Measurements from ENCODE around the gene TBC1D22A.

DNA sequence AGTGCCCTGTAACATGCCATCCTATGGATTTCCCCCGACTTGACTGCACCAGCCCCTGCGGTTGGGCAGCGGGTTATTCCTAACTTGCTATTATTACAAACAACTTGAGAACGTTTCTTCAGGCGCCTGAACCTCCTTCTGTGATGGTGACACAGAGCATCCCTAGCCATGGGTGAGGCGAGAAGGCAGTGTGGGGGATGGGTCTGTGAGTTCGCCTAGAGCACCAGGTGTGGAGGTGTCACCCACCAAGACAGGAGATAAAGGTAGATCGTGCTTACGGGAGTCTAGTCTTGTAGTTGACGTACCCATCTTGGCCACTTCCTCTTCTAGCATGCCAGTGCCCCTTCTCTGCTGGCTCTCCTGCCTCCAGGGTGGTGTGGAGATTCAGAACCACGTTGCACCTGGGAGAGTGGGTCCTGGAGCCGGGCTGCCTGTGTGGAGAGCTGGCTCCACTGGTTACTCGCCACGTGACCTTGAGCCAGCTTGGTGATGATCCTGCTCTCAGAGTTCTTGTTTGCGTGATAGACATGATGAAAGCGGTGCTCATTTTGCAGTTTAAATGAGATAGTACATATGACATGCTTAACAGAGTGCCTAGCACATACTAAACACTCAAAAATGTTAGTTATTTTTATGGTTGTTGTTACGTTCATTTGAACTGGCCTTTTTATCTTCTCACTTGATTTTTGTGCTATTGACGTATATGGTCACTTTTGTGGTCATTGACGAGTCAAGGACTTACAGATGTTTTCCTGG is 37.8 kb downstream of the TBC1D22A start:
- no peak for TF ChIP-seq CTCF (IDR thresholded peaks at IDR 0.05 in 2 of 3, conservative IDR thresholded peaks at IDR 0.05 in 1 of 3; ENCODE audit: borderline replicate concordance in 1 of 3, insufficient read depth in 1 of 3, low read depth in 2 of 3, low read length in 2 of 3)
- TF ChIP-seq EZH2 (IDR thresholded peaks at IDR 0.05), result no peak
- TF ChIP-seq EZH2phosphoT487 (IDR thresholded peaks at IDR 0.05; ENCODE audit: borderline replicate concordance), result no peak
- TF ChIP-seq POLR2A (IDR thresholded peaks at IDR 0.05; ENCODE audit: borderline replicate concordance, extremely low read depth, insufficient read depth, insufficient read length), result no peak
- no peak for TF ChIP-seq POLR2AphosphoS5 (IDR thresholded peaks at IDR 0.05; ENCODE audit: low read depth, low read length)
- TF ChIP-seq ATF3 (IDR thresholded peaks at IDR 0.05), result no peak
- TF ChIP-seq ZFX (IDR thresholded peaks at IDR 0.05), result no peak
- TF ChIP-seq REST (IDR thresholded peaks at IDR 0.05; ENCODE audit: low read depth), result no peak
- TF ChIP-seq, protein P1, sequence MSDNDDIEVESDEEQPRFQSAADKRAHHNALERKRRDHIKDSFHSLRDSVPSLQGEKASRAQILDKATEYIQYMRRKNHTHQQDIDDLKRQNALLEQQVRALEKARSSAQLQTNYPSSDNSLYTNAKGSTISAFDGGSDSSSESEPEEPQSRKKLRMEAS (IDR thresholded peaks at IDR 0.05), result no peak
- TF ChIP-seq TCF7L2 (IDR thresholded peaks at IDR 0.05; ENCODE audit: borderline replicate concordance, extremely low read depth, insufficient read depth, insufficient read length), result no peak
- no peak for TF ChIP-seq RAD21 (IDR thresholded peaks at IDR 0.05; ENCODE audit: low read depth)
- TF ChIP-seq ELF1 (IDR thresholded peaks at IDR 0.05; ENCODE audit: borderline replicate concordance, low read depth), result no peak
- TF ChIP-seq ZNF274 (IDR thresholded peaks at IDR 0.05; ENCODE audit: low read depth, low read length), result no peak
